Suprapubic skin (tissue), 4 donors: ENCODE results near the gene YEATS2.

Source experiments
- CTCF ChIP-seq, 2 donors: fragments of 200-600 bp in 1 of 2; fragments of 450-650 bp in 1 of 2; sonication (generic) in 1 of 2; IDR thresholded peaks; one replicate each; pipeline ENCODE4 v1.5.1; 2016 to 2019; ENCODE audit warnings: antibody characterized with exemption in 2 of 2, mild to moderate bottlenecking in 1 of 2, moderate library complexity in 1 of 2
- EP300 ChIP-seq: sonication (generic); formaldehyde crosslinking; IDR thresholded peaks from one replicate; pipeline ENCODE4 v1.6.1; 2017; ENCODE audit warnings: antibody characterized with exemption
- POLR2A ChIP-seq, 2 donors: fragments of 450-650 bp; IDR thresholded peaks; one replicate each; pipeline ENCODE4 v1.6.1; 2017; ENCODE audit warnings: antibody characterized with exemption in 2 of 2, mild to moderate bottlenecking in 2 of 2, moderate library complexity in 2 of 2
- POLR2AphosphoS5 ChIP-seq, 3 donors: sonication (generic); formaldehyde crosslinking; IDR thresholded peaks; one replicate each; pipeline ENCODE4 v1.6.1; 2017; ENCODE audit warnings: antibody characterized with exemption in 3 of 3

GRCh38 chr3:183818041-183818620 lies 120.5 kb downstream of the YEATS2 start:
- TF ChIP-seq CTCF (IDR thresholded peaks at IDR 0.05) (no peak), POLR2A (IDR thresholded peaks at IDR 0.05) (no peak), EP300 (no peak), POLR2AphosphoS5 (IDR thresholded peaks at IDR 0.05) (no peak)
